SH-SY5Y (cell line): Measurements from ENCODE around the gene TMED3.

Experiments used
- GATA2 ChIP-seq: IDR thresholded peaks from 2 replicates; pipeline ENCODE4 v1.6.1; 2011; ENCODE audit warnings: mild to moderate bottlenecking, low read depth, low read length
- GATA3 ChIP-seq: IDR thresholded peaks from 2 replicates; pipeline ENCODE4 v1.6.1; 2011; ENCODE audit warnings: low read depth, mild to moderate bottlenecking, low read length, moderate library complexity

DNA sequence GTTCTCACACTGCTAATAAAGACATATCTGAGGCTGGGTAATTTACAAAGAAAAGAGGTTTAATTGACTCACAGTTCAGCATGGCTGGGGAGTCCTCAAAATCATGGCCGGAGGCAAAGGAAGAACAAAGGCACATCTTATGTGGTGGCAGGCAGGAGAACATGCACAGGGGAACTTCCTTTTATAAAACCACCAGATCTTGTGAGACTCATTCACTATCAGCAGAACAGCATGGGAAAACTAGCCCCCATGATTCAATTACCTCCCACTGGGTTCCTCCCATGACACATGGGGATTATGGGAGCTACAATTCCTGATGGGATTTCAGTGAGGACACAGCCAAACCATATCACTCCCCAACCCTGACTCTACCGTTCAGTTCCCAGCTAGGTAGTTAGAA lies 61.5 kb downstream of the TMED3 start:
- TF ChIP-seq GATA3 (no peak), GATA2 (no peak)
